HepG2 (cell line): ENCODE measurements around the gene PTAR1. TPM values are rescaled to one million over a fixed set of nuclear protein-coding genes. Genes with fewer than 3 reads are reported as not detected.

ENCODE experiments used
- ATAC-seq: fragments of 200-7000 bp; cut with Tn5 transposase; 3 replicates; pipeline ENCODE4 v1.9.1; 2020; ENCODE audit warnings: mild to moderate bottlenecking, moderate library complexity
- BruUV-seq: library from RNA; stranded (reverse); fragments of 400-500 nt; replicated peaks from 2 replicates; lab custom pipeline; 2021; lab: Mats Ljungman, UMichigan
- CTCF ChIA-PET: fragments of 300-600 bp; formaldehyde crosslinking; extraction: SDS; loops from one replicate; lab custom pipeline; 2021; ENCODE audit warnings: low total read pairs, inconsistent platforms, low intra/inter-chr PET ratio; lab: Yijun Ruan, JAX
- POLR2A ChIA-PET: fragments of 350-600 bp; sonication (Branson Sonifier 250); formaldehyde crosslinking; loops from one replicate; lab custom pipeline; 2020; ENCODE audit warnings: antibody characterized with exemption, inconsistent platforms; lab: Yijun Ruan, JAX
- DNase-seq: peaks from one replicate; pipeline ENCODE4 v3.0.0-alpha.2; 2015; ENCODE audit warnings: low spot score
- FAIRE-seq: peaks from 3 replicates; lab custom pipeline; 2011; peaks lifted over from hg19 to GRCh38; lab: Jason Lieb, UNC
- H2AFZ ChIP-seq: one replicate; pipeline ENCODE4 v1.6.1; 2011; ENCODE audit warnings: low read length, inconsistent platforms
- H3K27ac ChIP-seq: fragments of 300-600 bp; 3 replicates; pipeline ENCODE4 v1.8.0; 2011; ENCODE audit warnings: mixed run types, mild to moderate bottlenecking, mixed read lengths, low read length, inconsistent platforms; ENCODE audit not compliant: insufficient read depth; ENCODE audit errors: extremely low read length
- H3K27me3 ChIP-seq, 2 experiments: fragments of 200-600 bp in 1 of 2; 2 replicates in 1 of 2; 3 replicates in 1 of 2; pipeline versions ENCODE4 v1.6.0 to v1.8.0; 2011; ENCODE audit warnings: low read length in 2 of 2, mild to moderate bottlenecking in 2 of 2, moderate library complexity in 2 of 2, inconsistent platforms in 1 of 2; ENCODE audit not compliant: insufficient read depth in 2 of 2, control insufficient read depth in 1 of 2
- H3K36me3 ChIP-seq, 2 experiments: fragments of 200-600 bp in 1 of 2; replicated peaks in 1 of 2; 2 replicates in 1 of 2; 3 replicates in 1 of 2; pipeline versions ENCODE4 v1.5.1 to v1.8.0; 2011; ENCODE audit warnings: low read length in 2 of 2, inconsistent platforms in 1 of 2; ENCODE audit not compliant: insufficient read depth in 2 of 2, control insufficient read depth in 1 of 2
- H3K4me1 ChIP-seq: 2 replicates; pipeline ENCODE4 v1.5.1; 2012; ENCODE audit warnings: low read length, inconsistent platforms; ENCODE audit not compliant: insufficient read depth
- H3K4me2 ChIP-seq: 2 replicates; pipeline ENCODE4 v1.6.0; 2011; ENCODE audit warnings: low read depth, low read length, inconsistent platforms
- H3K4me3 ChIP-seq, 3 experiments: fragments of 200-600 bp in 1 of 3; sonication (generic), shearing (Covaris generic) in 1 of 3; replicated peaks in 1 of 3; 2 replicates each; pipeline ENCODE4 v1.5.1; 2011 to 2016; ENCODE audit warnings: low read length in 3 of 3, inconsistent platforms in 2 of 3, low read depth in 2 of 3, mild to moderate bottlenecking in 2 of 3, control low read depth in 1 of 3, mixed read lengths in 1 of 3; ENCODE audit not compliant: insufficient read depth in 1 of 3
- H3K79me2 ChIP-seq: one replicate; pipeline ENCODE4 v1.6.1; 2011; ENCODE audit warnings: low read length, inconsistent platforms; ENCODE audit not compliant: insufficient read depth
- H3K9ac ChIP-seq: 2 replicates; pipeline ENCODE4 v1.6.0; 2011; ENCODE audit warnings: mild to moderate bottlenecking, low read depth, low read length, inconsistent platforms; ENCODE audit not compliant: insufficient read depth
- H3K9me3 ChIP-seq: 2 replicates; pipeline ENCODE4 v1.5.1; 2012; ENCODE audit warnings: mild to moderate bottlenecking, low read length
- H4K20me1 ChIP-seq: 2 replicates; pipeline ENCODE4 v1.6.0; 2011; ENCODE audit warnings: inconsistent platforms, mild to moderate bottlenecking, low read length, moderate library complexity; ENCODE audit not compliant: insufficient read depth
- ARID5B ChIP-seq: IDR thresholded peaks from 2 replicates; pipeline ENCODE4 v1.4.0; 2020; ENCODE audit warnings: mild to moderate bottlenecking, missing genetic modification reagents
- CEBPG ChIP-seq: IDR thresholded peaks from 2 replicates; pipeline ENCODE4 v1.6.1; 2016
- FOXA3 ChIP-seq: IDR thresholded peaks from 2 replicates; pipeline ENCODE4 v1.6.1; 2016; ENCODE audit warnings: missing genetic modification reagents, missing compliant biosample characterization
- FOXC1 ChIP-seq: sonication (generic); formaldehyde crosslinking; IDR thresholded peaks from 2 replicates; pipeline ENCODE4 v1.8.0; 2022; ENCODE audit warnings: mild to moderate bottlenecking, missing genetic modification reagents, borderline replicate concordance
- GATAD2A ChIP-seq: IDR thresholded peaks from 2 replicates; pipeline ENCODE4 v1.6.1; 2016
- MEIS2 ChIP-seq: sonication (generic); formaldehyde crosslinking; IDR thresholded peaks from 2 replicates; pipeline ENCODE4 v1.9.0; 2021; ENCODE audit warnings: mild to moderate bottlenecking, missing genetic modification reagents
- MYPOP ChIP-seq: sonication (generic); formaldehyde crosslinking; IDR thresholded peaks from 2 replicates; pipeline ENCODE4 v1.8.1; 2023; ENCODE audit warnings: mild to moderate bottlenecking, moderate library complexity, missing genetic modification reagents
- ZNF432 ChIP-seq: sonication (generic); formaldehyde crosslinking; IDR thresholded peaks from 2 replicates; pipeline ENCODE4 v1.5.0; 2020; ENCODE audit warnings: missing genetic modification reagents, mild to moderate bottlenecking, borderline replicate concordance
- ZNF512B ChIP-seq: sonication (generic); formaldehyde crosslinking; IDR thresholded peaks from 2 replicates; pipeline ENCODE4 v1.5.1; 2020; ENCODE audit warnings: missing genetic modification reagents, mild to moderate bottlenecking, borderline replicate concordance
- WGBS: methylation state at CpG from one replicate; pipeline ENCODE4 v1.1.6; 2017; ENCODE audit warnings: low lambda C conversion rate; 5-methylcytosine and 5-hydroxymethylcytosine counted together
- in situ Hi-C: cut with HindIII; loops from 2 replicates; pipeline ENCODE4 v1.10.0; 2017; ENCODE audit warnings: low pct_unique_long_range_greater_than_20kb; ENCODE audit not compliant: extremely low pct_ligation_motif_present
- intact Hi-C: fragments of 100-400 bp; cut with micrococcal nuclease; formaldehyde crosslinking; loops from one replicate; pipeline ENCODE4 v1.10.0; 2022; ENCODE audit not compliant: unreplicated experiment
- polyA plus RNA-seq, 8 experiments: library from polyadenylated mRNA; depleted of rRNA in 3 of 8; stranded (reverse) in 7 of 8; unstranded in 1 of 8; fragments of >200 nt; fragmentation: Illumina TruSeq in 4 of 8; extraction: Trizol in 4 of 8; gene quantifications; 2 replicates each; pipeline versions ENCODE4 v1.2.1 to v1.2.3, GENCODE V29; 2011 to 2016; ENCODE audit warnings: low read depth in 4 of 8, missing spikeins in 1 of 8, mixed read lengths in 1 of 8; ENCODE audit not compliant: insufficient read depth in 1 of 8
- total RNA-seq, 5 experiments: library from RNA; depleted of rRNA; stranded (reverse); fragments of >200 nt; fragmentation: Illumina TruSeq; extraction: Trizol; gene quantifications; 2 replicates each; pipeline ENCODE4 v1.2.3, GENCODE V29; 2016; ENCODE audit warnings: low read depth in 1 of 5
- TF ChIP-seq, protein P1 (sequence below): sonication (generic); formaldehyde crosslinking; IDR thresholded peaks from 2 replicates; pipeline ENCODE4 v1.8.0; 2022; ENCODE audit warnings: missing genetic modification reagents, mild to moderate bottlenecking, moderate library complexity, borderline replicate concordance

The PTAR1 gene
- total and polyA plus RNA-seq, 2 of the 13 experiments (the other 11 are each of a cell fraction or from before 2014, with no cell fraction given), result 26.5 to 42.1 TPM

DNA sequence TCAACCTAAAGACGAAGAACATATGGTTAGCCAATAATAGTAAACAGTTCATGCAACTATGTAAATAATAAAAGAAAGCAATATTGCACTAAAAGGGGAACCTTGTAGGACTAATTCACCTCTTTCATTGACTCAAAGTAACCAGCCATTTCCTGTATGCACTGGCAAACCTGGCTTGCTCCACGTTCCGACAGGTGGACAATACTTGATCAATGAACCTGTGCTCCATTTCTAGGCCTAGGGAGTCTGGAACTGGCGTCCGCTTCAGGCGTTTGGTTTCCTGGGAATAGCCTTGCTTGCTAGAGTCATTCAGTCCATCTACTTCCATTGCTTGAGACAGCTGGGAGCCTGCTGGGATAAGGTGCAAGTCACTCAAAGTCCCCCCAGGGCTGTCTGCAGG, 41.6 kb downstream of the PTAR1 start:
- no peak overlapping the region for H3K9ac ChIP-seq
- in situ Hi-C loops, result no loop called here
- ChIA-PET POLR2A (no interaction called here), CTCF (no interaction called here)
- H3K27ac ChIP-seq, result no peak overlapping the region
- H3K9me3 ChIP-seq, result no peaks in the 10 kb centered on the region
- no peaks in the 10 kb centered on the region for H3K79me2 ChIP-seq
- 67% methylated on average over 4 of the region's 6 CpGs for WGBS
- no peak overlapping the region for H3K4me3 ChIP-seq
- H3K27me3 ChIP-seq, result no peaks in the 10 kb centered on the region
- H3K4me1 ChIP-seq, result peaks cover 35% of the 10 kb centered on the region
- no peaks in the 10 kb centered on the region for H4K20me1 ChIP-seq
- H2AFZ ChIP-seq, result no peak overlapping the region
- ATAC-seq (peak; percentile 36; the same call in 2 of the 3 replicates), DNase-seq (peak; percentile 2)
- no peak overlapping the region for H3K4me2 ChIP-seq
- H3K36me3 ChIP-seq, result peaks cover 5 to 24% of the 10 kb centered on the region in 2 experiments; a peak in 4 of 5 replicates
- BruUV-seq, result no TSS peak
- TF ChIP-seq ZNF512B (CRISPR knock-in tag) (no peak), FOXC1 (CRISPR knock-in tag) (no peak), MEIS2 (CRISPR knock-in tag) (no peak), FOXA3 (CRISPR knock-in tag) (0 out of 2 replicates have a peak, but pooled peaks have one; percentile 19), CEBPG (no peak), ARID5B (0 out of 2 replicates have a peak, but pooled peaks have one; percentile 12), GATAD2A (CRISPR knock-in tag) (0 out of 2 replicates have a peak, but pooled peaks have one; percentile 14), ZNF432 (no peak), MYPOP (CRISPR knock-in tag) (no peak)
- TF ChIP-seq, protein P1, sequence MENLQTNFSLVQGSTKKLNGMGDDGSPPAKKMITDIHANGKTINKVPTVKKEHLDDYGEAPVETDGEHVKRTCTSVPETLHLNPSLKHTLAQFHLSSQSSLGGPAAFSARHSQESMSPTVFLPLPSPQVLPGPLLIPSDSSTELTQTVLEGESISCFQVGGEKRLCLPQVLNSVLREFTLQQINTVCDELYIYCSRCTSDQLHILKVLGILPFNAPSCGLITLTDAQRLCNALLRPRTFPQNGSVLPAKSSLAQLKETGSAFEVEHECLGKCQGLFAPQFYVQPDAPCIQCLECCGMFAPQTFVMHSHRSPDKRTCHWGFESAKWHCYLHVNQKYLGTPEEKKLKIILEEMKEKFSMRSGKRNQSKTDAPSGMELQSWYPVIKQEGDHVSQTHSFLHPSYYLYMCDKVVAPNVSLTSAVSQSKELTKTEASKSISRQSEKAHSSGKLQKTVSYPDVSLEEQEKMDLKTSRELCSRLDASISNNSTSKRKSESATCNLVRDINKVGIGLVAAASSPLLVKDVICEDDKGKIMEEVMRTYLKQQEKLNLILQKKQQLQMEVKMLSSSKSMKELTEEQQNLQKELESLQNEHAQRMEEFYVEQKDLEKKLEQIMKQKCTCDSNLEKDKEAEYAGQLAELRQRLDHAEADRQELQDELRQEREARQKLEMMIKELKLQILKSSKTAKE (CRISPR knock-in tag), result no peak
- TF ChIP-seq, all 625 proteins: peak for 3
- intact Hi-C loops, result no loop called here
- no peak for FAIRE-seq
